HUES64 (cell line): ENCODE data around the gene USP25. TPM values are rescaled to one million over a fixed set of nuclear protein-coding genes. Genes with fewer than 3 reads are reported as not detected.
A peak's percentile ranks its signal among the peaks of the same experiment; 100 is the strongest.

Experiments
- H3K27ac ChIP-seq: 2 replicates; pipeline ENCODE4 v1.7.0; 2013; ENCODE audit warnings: low read depth, low read length, inconsistent platforms
- H3K27me3 ChIP-seq: 2 replicates; pipeline ENCODE4 v1.6.1; 2013; ENCODE audit warnings: mild to moderate bottlenecking, low read length; ENCODE audit not compliant: insufficient read depth
- H3K36me3 ChIP-seq: 2 replicates; pipeline ENCODE4 v1.6.1; 2013; ENCODE audit warnings: mild to moderate bottlenecking, low read length; ENCODE audit not compliant: insufficient read depth
- H3K4me1 ChIP-seq: 2 replicates; pipeline ENCODE4 v1.6.1; 2013; ENCODE audit warnings: mild to moderate bottlenecking, low read length, moderate library complexity; ENCODE audit not compliant: insufficient read depth
- H3K4me3 ChIP-seq: 2 replicates; pipeline ENCODE4 v1.5.1; 2013; ENCODE audit warnings: mild to moderate bottlenecking, low read length, moderate library complexity
- H3K9ac ChIP-seq: 2 replicates; pipeline ENCODE4 v1.6.1; 2013; ENCODE audit warnings: mild to moderate bottlenecking, low read depth, low read length
- H3K9me3 ChIP-seq: 2 replicates; pipeline ENCODE4 v1.6.1; 2013; ENCODE audit warnings: low read depth, low read length; ENCODE audit not compliant: insufficient read depth
- WGBS: fragments of 150-250, 120-280 bp; methylation state at CpG from one replicate; pipeline ENCODE4 v1.1.7; 2013; ENCODE audit warnings: missing lambda C conversion rate; 5-methylcytosine and 5-hydroxymethylcytosine counted together
- polyA plus RNA-seq, 2 experiments: library from polyadenylated mRNA; stranded (reverse); fragments of 50-300 nt; gene quantifications; one replicate each; pipeline ENCODE4 v1.2.3, GENCODE V29; 2013

Gene USP25
- 20.0 TPM for polyA plus RNA-seq (2013, experiment 1 of 2)
- polyA plus RNA-seq (2013, experiment 2 of 2) = 20.1 TPM

GRCh38 chr21:15729674-15730483, at the start of gene USP25:
Gene USP25, plus strand, starts transcription at chr21:15729982. Its CDS starts 412 bp downstream, at chr21:15730394.
- H3K27ac ChIP-seq = peak within 1 kb of the TSS; percentile 90
- H3K9me3 ChIP-seq = no peaks in the 10 kb centered on the region
- under 1% methylated on average over 104 of the region's 123 CpGs for WGBS
- H3K4me3 ChIP-seq = peak within 1 kb of the TSS; percentile 89
- peak within 1 kb of the TSS; percentile 98 for H3K9ac ChIP-seq
- peaks cover 17% of the 10 kb centered on the region for H3K4me1 ChIP-seq
- H3K36me3 ChIP-seq = no peaks in the 10 kb centered on the region
- peaks cover 9% of the 10 kb centered on the region; the same call in 1 of the 2 replicates for H3K27me3 ChIP-seq

- no peak overlapping the region for H3K27ac ChIP-seq
- no peak overlapping the region for H3K4me3 ChIP-seq
- H3K4me1 ChIP-seq = no peaks in the 10 kb centered on the region
- no peaks in the 10 kb centered on the region for H3K27me3 ChIP-seq
- 85% methylated on average over 6 of the region's 6 CpGs for WGBS
- no peaks in the 10 kb centered on the region for H3K9me3 ChIP-seq
- H3K9ac ChIP-seq = no peak overlapping the region
- H3K36me3 ChIP-seq = no peaks in the 10 kb centered on the region
Observed at GRCh38 chr21:15682186-15682895, 47.4 kb upstream of the USP25 start.

DNA sequence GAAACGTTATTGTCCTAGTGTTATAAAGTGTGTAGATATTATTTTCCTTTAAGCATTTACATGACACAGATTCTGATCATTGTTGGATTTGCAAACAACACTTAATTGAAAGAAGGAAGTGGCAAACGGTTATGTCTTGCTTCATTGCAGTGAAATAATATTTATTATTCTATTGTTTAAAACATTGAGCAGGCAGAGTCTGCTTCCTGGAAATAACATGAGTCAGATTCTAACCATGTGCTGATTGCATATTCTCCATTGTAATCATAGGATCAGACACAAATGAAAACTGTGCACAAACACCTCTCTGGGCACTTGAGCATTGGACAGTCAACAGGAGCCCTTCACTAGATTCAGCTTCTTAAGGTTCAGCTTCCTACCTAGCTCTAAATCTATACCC, 46.8 kb upstream of the USP25 start:
- no peak overlapping the region for H3K27ac ChIP-seq
- H3K4me3 ChIP-seq = no peak overlapping the region
- H3K36me3 ChIP-seq = no peaks in the 10 kb centered on the region
- no peaks in the 10 kb centered on the region for H3K27me3 ChIP-seq
- H3K4me1 ChIP-seq = no peaks in the 10 kb centered on the region
- WGBS = no CpG with 5 or more reads among the region's 2 CpGs
- no peak overlapping the region for H3K9ac ChIP-seq
- no peaks in the 10 kb centered on the region for H3K9me3 ChIP-seq

DNA sequence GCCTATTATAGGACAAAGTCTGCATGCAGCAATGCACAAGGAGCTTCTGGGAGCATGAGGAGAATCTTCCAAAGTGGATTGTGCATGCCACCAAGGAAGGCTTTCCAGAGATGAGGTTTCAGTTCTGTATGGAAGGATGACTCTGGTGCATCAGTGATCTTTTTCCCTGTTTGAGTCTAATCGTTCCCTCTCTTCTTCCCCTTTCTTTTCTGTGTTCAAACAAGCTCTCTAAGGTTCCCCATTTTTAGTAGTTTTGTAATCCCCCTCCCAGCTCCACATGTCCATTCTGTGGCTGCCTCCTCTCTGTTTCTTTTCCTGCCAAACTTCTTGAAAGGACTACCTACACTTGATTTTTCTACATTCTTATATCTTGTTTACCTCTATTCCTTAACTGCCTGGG, 43.3 kb upstream of the USP25 start:
- Histone ChIP-seq H3K36me3 (no peaks in the 10 kb centered on the region), H3K27me3 (no peaks in the 10 kb centered on the region), H3K9ac (no peak overlapping the region), H3K4me1 (no peaks in the 10 kb centered on the region), H3K27ac (no peak overlapping the region), H3K9me3 (no peaks in the 10 kb centered on the region), H3K4me3 (no peak overlapping the region)
- 83% methylated on average over 1 of the region's 1 CpG for WGBS

- H3K27ac ChIP-seq = no peak overlapping the region
- H3K36me3 ChIP-seq = no peaks in the 10 kb centered on the region
- H3K4me1 ChIP-seq = no peaks in the 10 kb centered on the region
- no peaks in the 10 kb centered on the region for H3K27me3 ChIP-seq
- WGBS = 93% methylated on average over 2 of the region's 3 CpGs
- no peaks in the 10 kb centered on the region for H3K9me3 ChIP-seq
- H3K4me3 ChIP-seq = no peak overlapping the region
- no peak overlapping the region for H3K9ac ChIP-seq
Observed at GRCh38 chr21:15687208-15687607, 42.6 kb upstream of the USP25 start.

- Histone ChIP-seq H3K9me3 (no peaks in the 10 kb centered on the region), H3K27me3 (no peaks in the 10 kb centered on the region), H3K27ac (no peak overlapping the region), H3K9ac (no peak overlapping the region), H3K4me3 (no peak overlapping the region), H3K36me3 (no peaks in the 10 kb centered on the region), H3K4me1 (no peaks in the 10 kb centered on the region)
- 94% methylated on average over 3 of the region's 3 CpGs for WGBS
Observed at GRCh38 chr21:15688016-15688415, 41.8 kb upstream of the USP25 start.

DNA sequence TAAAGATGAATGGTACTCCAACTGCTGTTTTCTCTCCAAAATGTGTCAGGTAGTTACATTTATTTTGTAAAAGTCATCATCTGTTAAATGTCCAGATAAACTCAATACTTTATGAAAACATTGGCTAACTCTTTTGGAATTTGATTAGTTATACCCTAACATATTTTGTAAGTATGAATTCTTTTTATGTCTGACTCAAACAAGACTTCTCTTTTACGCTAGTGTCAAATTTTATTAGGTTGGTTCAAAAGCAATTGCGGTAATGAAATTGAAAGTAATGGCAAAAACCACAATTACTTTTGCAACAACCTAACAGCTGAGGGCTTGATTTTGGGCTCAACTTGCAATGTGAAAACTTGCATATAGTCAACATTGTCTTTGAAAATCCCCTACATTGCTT, 41.0 kb upstream of the USP25 start:
- H3K27ac ChIP-seq = no peak overlapping the region
- no peaks in the 10 kb centered on the region for H3K9me3 ChIP-seq
- 100% methylated on average over 1 of the region's 2 CpGs for WGBS
- no peaks in the 10 kb centered on the region for H3K4me1 ChIP-seq
- no peaks in the 10 kb centered on the region for H3K27me3 ChIP-seq
- no peaks in the 10 kb centered on the region for H3K36me3 ChIP-seq
- no peak overlapping the region for H3K9ac ChIP-seq
- H3K4me3 ChIP-seq = no peak overlapping the region

GRCh38 chr21:15692711-15693110, 37.1 kb upstream of the USP25 start:
- H3K36me3 ChIP-seq = no peaks in the 10 kb centered on the region
- no peak overlapping the region for H3K4me3 ChIP-seq
- WGBS = 91% methylated on average over 2 of the region's 2 CpGs

GRCh38 chr21:15695241-15695640, 34.5 kb upstream of the USP25 start:
- Histone ChIP-seq H3K36me3 (no peaks in the 10 kb centered on the region), H3K27ac (no peak overlapping the region), H3K9me3 (no peaks in the 10 kb centered on the region), H3K9ac (no peak overlapping the region), H3K4me3 (no peak overlapping the region), H3K4me1 (no peaks in the 10 kb centered on the region), H3K27me3 (no peaks in the 10 kb centered on the region)
- 95% methylated on average over 1 of the region's 1 CpG for WGBS

More at GRCh38 chr21:15692711-15693110, 37.1 kb upstream of the USP25 start:
- Histone ChIP-seq H3K4me1 (no peaks in the 10 kb centered on the region), H3K9ac (no peak overlapping the region), H3K9me3 (no peaks in the 10 kb centered on the region), H3K27me3 (no peaks in the 10 kb centered on the region), H3K27ac (no peak overlapping the region)

- H3K4me3 ChIP-seq = no peak overlapping the region
- no peaks in the 10 kb centered on the region for H3K27me3 ChIP-seq
- WGBS = 98% methylated on average over 1 of the region's 1 CpG
- H3K9me3 ChIP-seq = peaks cover 7% of the 10 kb centered on the region; the same call in 1 of the 2 replicates
- no peak overlapping the region for H3K27ac ChIP-seq
- no peaks in the 10 kb centered on the region for H3K4me1 ChIP-seq
- no peaks in the 10 kb centered on the region for H3K36me3 ChIP-seq
- H3K9ac ChIP-seq = no peak overlapping the region
Observed at GRCh38 chr21:15701830-15702229, 28.0 kb upstream of the USP25 start.

DNA sequence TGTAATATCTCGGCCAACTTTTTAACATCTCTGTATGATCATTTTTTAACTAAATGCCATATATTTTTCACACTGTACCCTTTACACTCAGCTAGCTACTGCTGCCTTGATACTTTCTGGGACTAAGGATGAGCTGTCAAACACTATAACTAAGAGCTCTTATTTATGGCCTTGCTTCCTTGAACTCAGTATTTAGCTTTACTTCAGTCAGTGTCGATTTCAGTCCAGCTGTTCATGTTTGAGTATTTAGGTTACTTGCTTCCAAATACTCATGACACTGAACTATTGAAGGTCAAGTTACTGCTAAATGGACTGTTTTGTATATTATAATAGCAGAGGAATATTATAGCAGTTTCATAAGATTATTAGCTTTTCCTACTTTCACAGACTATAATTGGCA, 25.9 kb upstream of the USP25 start:
- Histone ChIP-seq H3K4me3 (no peak overlapping the region), H3K27me3 (no peaks in the 10 kb centered on the region), H3K4me1 (no peaks in the 10 kb centered on the region), H3K36me3 (no peaks in the 10 kb centered on the region), H3K27ac (no peak overlapping the region), H3K9ac (no peak overlapping the region), H3K9me3 (peaks cover 7% of the 10 kb centered on the region; the same call in 1 of the 2 replicates)
- WGBS = 96% methylated on average over 1 of the region's 2 CpGs
